HepG2 (cell line): ENCODE results near the gene PRIMA1.

Experiments
- ARID3A ChIP-seq: IDR thresholded peaks from 2 replicates; pipeline ENCODE4 v1.6.1; 2012; ENCODE audit warnings: low read depth, low read length, improper control_type of control experiment
- CTCF ChIP-seq: sonication (generic); formaldehyde crosslinking; IDR thresholded peaks from 2 replicates; pipeline ENCODE4 v1.5.0; 2020; ENCODE audit warnings: mild to moderate bottlenecking, missing genetic modification reagents, moderate library complexity
- FOXK2 ChIP-seq: fragments of 450-650 bp; IDR thresholded peaks from 2 replicates; pipeline ENCODE4 v1.6.1; 2016
- POLR2A ChIP-seq, 2 experiments: IDR thresholded peaks; 2 replicates each; pipeline ENCODE4 v1.6.1; 2011; ENCODE audit warnings: low read depth in 2 of 2, low read length in 2 of 2, mild to moderate bottlenecking in 1 of 2, moderate library complexity in 1 of 2; ENCODE audit not compliant: insufficient read depth in 1 of 2

- no peak for TF ChIP-seq POLR2A (IDR thresholded peaks at IDR 0.05; ENCODE audit: insufficient read depth in 1 of 2, low read depth in 2 of 2, low read length in 2 of 2)
- no peak for TF ChIP-seq CTCF (CRISPR knock-in tag)
- TF ChIP-seq FOXK2, result no peak
- no peak for TF ChIP-seq ARID3A
Observed at GRCh38 chr14:93753647-93754046, 34.6 kb downstream of the PRIMA1 start.
